ENCODE results near the gene OTOP2. TPM values are rescaled to one million over a fixed set of nuclear protein-coding genes. Genes with fewer than 3 reads are reported as not detected.
"Not testable (repeated sequence)": the region's sequence is repeated elsewhere in the genome, so short reads cannot be mapped to it uniquely, and the experiment has no call there.

The OTOP2 gene
- total and polyA plus RNA-seq, 8 donors, result 0.15 to 3.2 TPM; not detected in 6

DNA sequence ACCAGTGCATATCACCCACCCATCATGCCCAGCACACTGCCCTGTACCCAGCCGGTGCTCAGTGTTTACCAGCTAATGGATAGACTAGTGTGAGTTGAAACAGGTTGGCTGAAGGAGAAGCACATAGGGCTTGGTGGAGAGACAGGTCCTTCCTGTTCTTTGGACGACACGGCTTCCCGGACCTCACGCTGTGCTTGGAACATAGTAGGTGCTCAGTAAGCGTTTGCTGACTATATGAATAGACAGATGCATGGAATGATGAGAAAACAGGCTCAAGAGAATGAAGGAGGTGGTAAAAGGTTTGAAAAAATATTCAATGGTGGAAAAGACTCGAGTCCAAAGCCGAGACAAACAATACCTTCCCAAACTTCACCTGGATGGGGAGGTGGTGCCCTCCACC lies 23.9 kb upstream of the OTOP2 start:
- Histone ChIP-seq H3K9me3 (no peaks in the 10 kb centered on the region), H3K27ac (no peak overlapping the region), H3K36me3 (no peaks in the 10 kb centered on the region), H3K4me3 (no peak overlapping the region), H3K27me3 (peaks cover 0 to 86% (median 37%) of the 10 kb centered on the region in 3 donors), H3K4me1 (peaks cover 0 to 11% (median 0%) of the 10 kb centered on the region in 4 donors)
- WGBS, 5 donors, result 71 to 82% (median 77%) methylated on average over 8 of the region's 8 CpGs
- intact Hi-C loops (cut with DNase I; ENCODE audit: low total_unique reads), result no loop called here
- DNase-seq, result no peak
- TF ChIP-seq POLR2AphosphoS5 (IDR thresholded peaks at IDR 0.05), result no peak
- TF ChIP-seq POLR2A (IDR thresholded peaks at IDR 0.05), result no peak
- TF ChIP-seq EP300 (IDR thresholded peaks at IDR 0.05), result no peak
- TF ChIP-seq, protein P1, sequence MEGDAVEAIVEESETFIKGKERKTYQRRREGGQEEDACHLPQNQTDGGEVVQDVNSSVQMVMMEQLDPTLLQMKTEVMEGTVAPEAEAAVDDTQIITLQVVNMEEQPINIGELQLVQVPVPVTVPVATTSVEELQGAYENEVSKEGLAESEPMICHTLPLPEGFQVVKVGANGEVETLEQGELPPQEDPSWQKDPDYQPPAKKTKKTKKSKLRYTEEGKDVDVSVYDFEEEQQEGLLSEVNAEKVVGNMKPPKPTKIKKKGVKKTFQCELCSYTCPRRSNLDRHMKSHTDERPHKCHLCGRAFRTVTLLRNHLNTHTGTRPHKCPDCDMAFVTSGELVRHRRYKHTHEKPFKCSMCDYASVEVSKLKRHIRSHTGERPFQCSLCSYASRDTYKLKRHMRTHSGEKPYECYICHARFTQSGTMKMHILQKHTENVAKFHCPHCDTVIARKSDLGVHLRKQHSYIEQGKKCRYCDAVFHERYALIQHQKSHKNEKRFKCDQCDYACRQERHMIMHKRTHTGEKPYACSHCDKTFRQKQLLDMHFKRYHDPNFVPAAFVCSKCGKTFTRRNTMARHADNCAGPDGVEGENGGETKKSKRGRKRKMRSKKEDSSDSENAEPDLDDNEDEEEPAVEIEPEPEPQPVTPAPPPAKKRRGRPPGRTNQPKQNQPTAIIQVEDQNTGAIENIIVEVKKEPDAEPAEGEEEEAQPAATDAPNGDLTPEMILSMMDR (IDR thresholded peaks at IDR 0.05), result no peak

DNA sequence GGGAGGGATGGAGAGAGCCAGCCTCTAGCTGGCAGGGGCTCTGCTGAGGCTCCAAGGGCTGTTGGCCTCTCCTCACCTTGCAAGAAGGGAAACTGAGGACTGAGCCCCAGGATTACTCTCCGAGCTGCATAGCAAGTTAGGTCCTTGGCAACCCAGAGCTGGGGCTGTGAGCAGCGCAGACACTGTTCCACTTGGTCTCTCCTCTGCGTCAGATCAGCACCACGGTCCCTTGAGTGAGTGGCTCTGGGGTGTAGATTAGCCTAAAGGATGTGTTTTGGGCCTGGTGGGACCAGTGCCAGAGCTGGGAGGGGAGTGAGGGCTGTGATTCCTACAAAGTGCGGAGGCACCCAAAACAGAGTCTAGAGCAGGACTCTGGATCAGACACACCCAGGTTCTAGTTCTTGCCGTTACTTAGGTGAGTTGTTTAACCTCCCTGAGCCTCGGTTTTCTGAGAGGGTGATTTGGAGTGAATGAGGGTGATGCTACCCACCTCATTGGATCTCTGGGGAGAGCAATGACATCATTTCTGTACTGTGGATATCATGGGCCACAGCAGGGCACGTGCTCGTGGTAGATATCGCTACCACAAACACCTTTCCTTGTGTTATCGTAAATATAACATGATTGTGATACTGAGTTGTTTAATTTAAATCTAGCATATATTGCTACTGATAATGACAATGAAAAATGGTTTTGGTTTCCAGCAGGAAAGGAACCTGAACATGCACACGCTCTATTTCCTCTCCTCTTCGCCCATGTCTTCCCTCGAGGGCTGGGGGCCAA lies 22.5 kb upstream of the OTOP2 start:
- 31 to 55% (median 39%) methylated on average over 14 of the region's 14 CpGs for WGBS, 5 donors
- peaks cover 0 to 80% (median 23%) of the 10 kb centered on the region in 3 donors for H3K27me3 ChIP-seq
- no peak overlapping the region for H3K4me3 ChIP-seq
- peaks cover 0 to 11% (median 0%) of the 10 kb centered on the region in 4 donors for H3K4me1 ChIP-seq
- intact Hi-C loops (cut with DNase I; ENCODE audit: low total_unique reads), result no loop called here
- H3K9me3 ChIP-seq, result no peaks in the 10 kb centered on the region
- TF ChIP-seq EP300 (IDR thresholded peaks at IDR 0.05), result no peak
- TF ChIP-seq POLR2AphosphoS5 (IDR thresholded peaks at IDR 0.05), result peak in 1 of 3 donors; percentile 29
- no peak for DNase-seq
- H3K36me3 ChIP-seq, result no peaks in the 10 kb centered on the region
- no peak overlapping the region for H3K27ac ChIP-seq

DNA sequence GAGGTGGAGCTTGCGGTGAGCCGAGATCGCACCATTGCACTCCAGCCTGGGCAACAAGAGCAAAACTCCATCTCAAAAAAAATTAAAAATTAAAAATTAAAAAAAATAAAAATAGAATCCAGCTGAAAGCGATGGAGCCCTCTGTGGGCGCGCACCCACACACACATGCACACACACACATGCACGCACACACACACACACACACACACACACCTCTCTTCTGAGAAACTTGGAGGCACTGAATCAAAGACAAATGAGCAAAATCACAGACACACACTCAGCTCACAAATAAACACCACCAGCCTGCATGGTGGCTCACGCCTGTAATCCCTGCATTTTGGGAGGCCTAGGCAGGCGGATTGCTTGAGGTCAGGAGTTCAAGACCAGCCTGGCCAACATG lies 21.0 kb upstream of the OTOP2 start:
- TF ChIP-seq POLR2A (IDR thresholded peaks at IDR 0.05), result no peak
- TF ChIP-seq, protein P1 (IDR thresholded peaks at IDR 0.05), result no peak
- no peak for TF ChIP-seq EP300 (IDR thresholded peaks at IDR 0.05)
- no peak for TF ChIP-seq POLR2AphosphoS5 (IDR thresholded peaks at IDR 0.05)
- no peak for DNase-seq
- WGBS, 5 donors, result 82 to 90% (median 84%) methylated on average over 9 of the region's 9 CpGs
- Histone ChIP-seq H3K27me3 (peaks cover 0 to 75% (median 23%) of the 10 kb centered on the region in 3 donors), H3K4me1 (peaks cover 0 to 11% (median 0%) of the 10 kb centered on the region in 4 donors), H3K36me3 (no peaks in the 10 kb centered on the region), H3K9me3 (no peaks in the 10 kb centered on the region), H3K27ac (no peak overlapping the region), H3K4me3 (no peak overlapping the region)
- intact Hi-C loops (cut with DNase I; ENCODE audit: low total_unique reads), result no loop called here

DNA sequence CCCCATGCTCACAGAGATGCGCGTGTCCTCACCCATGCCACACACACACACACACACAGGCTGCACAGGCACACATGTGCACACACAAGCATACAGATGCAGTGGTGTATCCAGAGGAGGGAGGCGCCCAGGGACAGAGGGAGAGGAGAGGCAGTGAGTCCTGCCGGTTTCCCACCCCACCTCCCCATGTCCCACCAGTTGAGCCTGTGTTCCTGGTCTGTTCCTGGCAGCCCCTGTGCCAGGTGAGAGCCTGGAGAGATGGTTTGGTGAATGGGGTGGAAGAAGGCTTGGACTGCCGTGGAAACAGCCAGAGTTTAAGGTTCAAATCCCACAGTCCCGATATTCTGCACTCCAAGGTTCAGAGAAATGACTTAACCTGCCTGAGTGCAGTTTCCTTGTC lies 20.4 kb upstream of the OTOP2 start:
- H3K27me3 ChIP-seq, result peaks cover 0 to 70% (median 23%) of the 10 kb centered on the region in 3 donors
- intact Hi-C loops (cut with DNase I; ENCODE audit: low total_unique reads), result no loop called here
- peaks cover 0 to 11% (median 0%) of the 10 kb centered on the region in 4 donors for H3K4me1 ChIP-seq
- TF ChIP-seq POLR2AphosphoS5 (IDR thresholded peaks at IDR 0.05), result no peak
- no peaks in the 10 kb centered on the region for H3K9me3 ChIP-seq
- H3K27ac ChIP-seq, result no peak overlapping the region
- H3K36me3 ChIP-seq, result no peaks in the 10 kb centered on the region
- DNase-seq, result no peak
- 61 to 80% (median 77%) methylated on average over 6 of the region's 6 CpGs for WGBS, 5 donors
- no peak overlapping the region for H3K4me3 ChIP-seq

DNA sequence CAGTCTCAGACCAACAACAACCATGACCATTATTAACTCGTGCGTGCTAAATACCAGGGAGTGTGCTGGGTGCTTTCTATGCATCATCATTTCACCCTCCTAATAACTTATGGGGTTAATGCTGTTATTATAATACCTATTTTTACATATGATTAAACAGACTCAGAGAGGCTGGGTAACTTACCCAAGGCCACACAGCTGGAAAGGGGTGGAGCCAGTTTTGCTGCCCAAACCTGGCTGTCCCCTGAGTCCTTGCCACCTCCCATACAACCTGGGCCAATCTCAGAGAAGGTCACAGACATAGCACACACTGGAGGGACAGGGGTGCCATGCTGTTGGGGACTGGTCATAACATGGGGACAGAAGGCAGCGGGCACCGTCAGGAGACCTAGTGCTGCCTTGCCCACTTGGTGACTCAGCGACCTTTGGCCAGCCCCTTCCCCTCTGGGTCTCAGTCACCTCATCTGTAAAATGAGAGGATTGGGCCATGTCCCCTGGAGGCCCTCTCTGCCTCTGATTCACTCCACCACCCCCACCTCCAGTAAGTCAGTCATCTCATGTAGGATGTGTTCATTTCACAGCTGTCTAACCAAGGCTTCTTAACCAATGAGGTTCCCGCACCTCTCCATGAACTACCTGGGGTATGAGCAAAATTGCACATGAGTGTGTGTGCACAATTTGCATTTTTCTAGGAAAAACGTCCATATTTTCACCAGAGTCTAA lies 19.2 kb upstream of the OTOP2 start:
- intact Hi-C loops (cut with DNase I; ENCODE audit: low total_unique reads), result no loop called here
- Histone ChIP-seq H3K27ac (no peak overlapping the region), H3K4me3 (no peak overlapping the region), H3K27me3 (peaks cover 0 to 73% (median 23%) of the 10 kb centered on the region in 3 donors), H3K36me3 (no peaks in the 10 kb centered on the region), H3K9me3 (no peaks in the 10 kb centered on the region), H3K4me1 (peaks cover 0 to 11% (median 0%) of the 10 kb centered on the region in 4 donors)
- TF ChIP-seq EP300 (IDR thresholded peaks at IDR 0.05) (no peak), POLR2AphosphoS5 (IDR thresholded peaks at IDR 0.05) (no peak), POLR2A (IDR thresholded peaks at IDR 0.05) (no peak)
- TF ChIP-seq, protein P1 (IDR thresholded peaks at IDR 0.05), result no peak
- DNase-seq, result no peak
- 76 to 82% (median 78%) methylated on average over 7 of the region's 7 CpGs for WGBS, 5 donors

DNA sequence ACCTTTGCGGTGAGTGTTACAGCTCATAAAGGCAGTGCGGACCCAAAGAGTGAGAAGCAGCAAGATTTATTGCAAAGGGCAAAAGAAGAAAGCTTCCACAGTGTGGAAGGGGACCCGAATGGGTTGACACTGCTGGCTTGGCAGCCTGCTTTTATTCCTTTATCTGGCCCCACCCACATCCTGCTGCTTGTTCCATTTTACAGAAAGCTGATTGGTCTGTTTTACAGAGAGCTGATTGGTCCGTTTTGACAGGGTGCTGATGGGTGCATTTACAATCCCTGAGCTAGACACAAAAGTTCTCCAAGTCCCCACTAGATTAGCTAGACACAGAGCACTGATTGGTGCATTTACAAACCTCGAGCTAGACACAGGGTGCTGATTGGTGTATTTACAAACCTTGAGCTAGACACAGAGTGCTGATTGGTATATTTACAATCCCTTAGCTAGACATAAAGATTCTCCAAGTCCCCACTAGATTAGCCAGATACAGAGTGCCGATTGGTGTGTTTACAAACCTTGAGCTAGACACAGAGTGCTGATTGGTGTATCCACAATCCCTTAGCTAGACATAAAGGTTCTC lies 17.8 kb upstream of the OTOP2 start:
- H3K27ac ChIP-seq, H3K36me3 ChIP-seq: not testable (repeated sequence)
- WGBS, 5 donors, result 57 to 70% (median 68%) methylated on average over 6 of the region's 6 CpGs

More for the DNA sequence above, 17.8 kb upstream of the OTOP2 start:
- H3K9me3 ChIP-seq; intact Hi-C loops (cut with DNase I; ENCODE audit: low total_unique reads); H3K4me3 ChIP-seq; DNase-seq: not testable (repeated sequence)
- Histone ChIP-seq H3K4me1 (peaks cover 0 to 11% (median 0%) of the 10 kb centered on the region in 4 donors), H3K27me3 (peaks cover 0 to 58% (median 22%) of the 10 kb centered on the region in 3 donors)
